HCT116 (cell line): Measurements from ENCODE around the gene GJA10.

ENCODE experiments used
- JUND ChIP-seq: IDR thresholded peaks from 2 replicates; pipeline ENCODE4 v1.6.1; 2012
- POLR2AphosphoS5 ChIP-seq: IDR thresholded peaks from 2 replicates; pipeline ENCODE4 v1.6.1; 2011; ENCODE audit warnings: mild to moderate bottlenecking, low read depth, low read length, moderate library complexity
- RAD21 ChIP-seq: IDR thresholded peaks from 2 replicates; pipeline ENCODE4 v1.6.1; 2012; ENCODE audit warnings: low read depth, mild to moderate bottlenecking
- TF ChIP-seq, protein P1 (sequence below), 3 experiments: fragments of 200-600 bp in 1 of 3; sonication (generic) in 1 of 3; IDR thresholded peaks in 2 of 3; conservative IDR thresholded peaks in 1 of 3; 2 replicates each; pipeline ENCODE4 v1.5.1; 2012 to 2017; ENCODE audit warnings: low read depth in 2 of 3, low read length in 2 of 3, antibody characterized with exemption in 1 of 3, borderline replicate concordance in 1 of 3, control low read depth in 1 of 3, mild to moderate bottlenecking in 1 of 3, mixed read lengths in 1 of 3, mixed run types in 1 of 3, moderate library complexity in 1 of 3; ENCODE audit not compliant: insufficient read depth in 1 of 3

DNA sequence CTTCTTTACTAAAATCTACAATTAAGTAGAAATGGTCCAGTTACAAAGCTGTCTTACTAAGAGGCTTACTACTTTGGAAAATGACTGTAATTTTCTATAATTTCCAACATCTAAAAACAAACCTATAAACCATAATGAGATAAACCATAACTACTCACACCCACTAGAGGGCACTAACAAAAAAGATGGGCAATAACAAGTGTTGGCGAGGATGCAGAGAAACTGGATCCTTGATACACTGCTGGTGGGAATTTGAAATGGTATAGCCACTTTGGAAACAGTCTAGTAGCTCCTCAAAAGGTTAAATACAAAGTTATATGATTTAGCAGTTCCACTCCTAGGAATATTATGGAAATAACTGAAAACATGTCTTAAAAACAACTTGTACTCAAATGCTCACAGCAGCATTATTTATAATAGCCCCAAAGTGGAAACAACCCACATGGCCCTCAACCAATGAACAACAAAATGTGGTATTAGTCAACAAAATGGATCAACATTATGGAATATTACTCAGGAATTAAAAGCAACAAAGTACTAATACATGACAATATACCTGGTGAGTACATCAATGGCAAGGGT lies 50.6 kb downstream of the GJA10 start:
- TF ChIP-seq, protein P1, sequence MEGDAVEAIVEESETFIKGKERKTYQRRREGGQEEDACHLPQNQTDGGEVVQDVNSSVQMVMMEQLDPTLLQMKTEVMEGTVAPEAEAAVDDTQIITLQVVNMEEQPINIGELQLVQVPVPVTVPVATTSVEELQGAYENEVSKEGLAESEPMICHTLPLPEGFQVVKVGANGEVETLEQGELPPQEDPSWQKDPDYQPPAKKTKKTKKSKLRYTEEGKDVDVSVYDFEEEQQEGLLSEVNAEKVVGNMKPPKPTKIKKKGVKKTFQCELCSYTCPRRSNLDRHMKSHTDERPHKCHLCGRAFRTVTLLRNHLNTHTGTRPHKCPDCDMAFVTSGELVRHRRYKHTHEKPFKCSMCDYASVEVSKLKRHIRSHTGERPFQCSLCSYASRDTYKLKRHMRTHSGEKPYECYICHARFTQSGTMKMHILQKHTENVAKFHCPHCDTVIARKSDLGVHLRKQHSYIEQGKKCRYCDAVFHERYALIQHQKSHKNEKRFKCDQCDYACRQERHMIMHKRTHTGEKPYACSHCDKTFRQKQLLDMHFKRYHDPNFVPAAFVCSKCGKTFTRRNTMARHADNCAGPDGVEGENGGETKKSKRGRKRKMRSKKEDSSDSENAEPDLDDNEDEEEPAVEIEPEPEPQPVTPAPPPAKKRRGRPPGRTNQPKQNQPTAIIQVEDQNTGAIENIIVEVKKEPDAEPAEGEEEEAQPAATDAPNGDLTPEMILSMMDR (IDR thresholded peaks at IDR 0.05 in 2 of 3, conservative IDR thresholded peaks at IDR 0.05 in 1 of 3; ENCODE audit: borderline replicate concordance in 1 of 3, insufficient read depth in 1 of 3, low read depth in 2 of 3, low read length in 2 of 3) = peak; percentile 52 to 81 (median 53); a peak in 5 of 6 replicates
- TF ChIP-seq POLR2AphosphoS5 (no peak), RAD21 (peak; percentile 63), JUND (no peak)
